NCI-H187 (cell line): ENCODE data around the gene SRP68.

Experiments
- DNase-seq, 2 experiments: peaks; one replicate each; lab custom pipeline; 2025; lab: John Stamatoyannopoulos, UW

Gene SRP68

DNA sequence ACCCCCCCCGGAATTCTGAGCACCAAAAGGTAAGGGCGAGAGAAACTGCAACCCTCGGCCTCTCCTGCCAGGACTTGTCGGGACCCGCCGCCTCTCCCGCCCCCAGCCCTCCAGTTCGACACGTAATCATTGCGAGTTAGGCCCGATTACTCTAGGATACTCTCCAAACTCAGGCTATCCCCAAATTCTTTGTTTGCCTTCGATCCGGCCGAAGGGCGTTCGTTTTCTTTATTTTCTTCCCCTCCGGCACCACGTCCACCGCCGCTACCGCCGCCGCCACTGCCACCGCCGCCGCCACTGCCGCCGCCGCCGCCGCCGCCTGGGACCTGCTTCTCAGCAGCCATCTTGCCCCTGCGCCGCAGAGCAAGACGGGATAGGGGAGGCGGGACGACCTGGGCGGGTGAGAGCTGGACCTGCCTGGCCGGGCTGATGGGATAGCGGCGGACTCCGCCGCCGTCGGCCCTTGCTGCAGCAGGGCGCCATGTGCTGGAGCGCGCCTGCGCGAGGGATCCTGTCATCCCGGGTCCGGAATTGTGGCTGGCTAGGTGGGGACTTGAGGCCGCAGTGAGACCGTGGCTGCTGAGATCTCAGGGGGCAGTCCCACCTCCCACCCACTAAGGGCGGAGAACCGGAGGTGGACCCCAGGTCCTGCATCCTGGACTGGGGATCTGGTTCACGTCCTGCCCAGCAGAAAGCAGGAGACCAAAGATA lies at the start of gene SRP68:
Gene SRP68 (minus strand): TSS at position 370 of the 711 bp plus-strand sequence. CDS start 26 bp downstream, at position 344.
- DNase-seq, result peak; percentile 63 to 77

DNA sequence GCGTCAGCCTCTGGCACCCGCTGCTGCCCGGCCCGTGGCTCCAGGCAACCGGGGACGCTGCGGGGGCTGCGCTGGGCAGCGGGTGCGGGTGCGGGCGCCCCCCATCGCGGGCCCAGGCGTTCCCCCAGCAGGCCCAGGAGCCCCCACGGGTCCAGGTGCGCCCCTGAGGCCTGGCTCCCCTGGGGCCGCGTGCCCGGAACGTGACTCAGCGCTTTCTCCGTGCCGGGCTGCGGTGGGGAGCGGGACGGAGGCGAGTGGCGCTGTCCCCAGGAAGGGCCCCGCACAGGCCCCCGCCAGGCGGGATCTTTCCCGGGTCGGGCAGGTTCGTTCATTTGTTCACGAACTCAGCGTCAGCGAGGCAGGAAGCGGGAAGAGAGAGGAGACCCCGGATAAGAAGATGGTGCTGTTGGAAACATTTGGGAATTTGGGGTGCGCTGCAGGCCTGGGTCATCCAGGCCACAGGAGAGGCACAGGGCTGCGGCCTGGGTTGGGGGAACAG lies 49.7 kb upstream of the SRP68 start:
- DNase-seq, result no peak

DNA sequence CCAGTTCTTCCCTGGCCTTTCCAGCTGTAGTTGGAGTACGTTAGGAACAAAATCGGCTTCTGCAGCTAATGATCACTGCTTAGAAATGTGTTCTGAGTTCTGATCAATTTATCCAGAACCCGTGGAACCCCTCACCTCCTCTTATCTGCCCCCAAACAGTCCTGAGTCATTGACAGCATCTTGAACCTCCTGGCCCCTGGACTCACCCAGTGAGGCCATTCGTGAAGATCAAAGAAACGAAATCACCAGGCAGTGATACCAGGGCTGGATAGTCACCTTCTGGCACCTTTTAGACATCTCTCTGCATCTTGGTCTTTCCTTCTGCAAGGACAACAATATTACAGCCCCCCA lies 48.3 kb upstream of the SRP68 start:
- no peak for DNase-seq

DNA sequence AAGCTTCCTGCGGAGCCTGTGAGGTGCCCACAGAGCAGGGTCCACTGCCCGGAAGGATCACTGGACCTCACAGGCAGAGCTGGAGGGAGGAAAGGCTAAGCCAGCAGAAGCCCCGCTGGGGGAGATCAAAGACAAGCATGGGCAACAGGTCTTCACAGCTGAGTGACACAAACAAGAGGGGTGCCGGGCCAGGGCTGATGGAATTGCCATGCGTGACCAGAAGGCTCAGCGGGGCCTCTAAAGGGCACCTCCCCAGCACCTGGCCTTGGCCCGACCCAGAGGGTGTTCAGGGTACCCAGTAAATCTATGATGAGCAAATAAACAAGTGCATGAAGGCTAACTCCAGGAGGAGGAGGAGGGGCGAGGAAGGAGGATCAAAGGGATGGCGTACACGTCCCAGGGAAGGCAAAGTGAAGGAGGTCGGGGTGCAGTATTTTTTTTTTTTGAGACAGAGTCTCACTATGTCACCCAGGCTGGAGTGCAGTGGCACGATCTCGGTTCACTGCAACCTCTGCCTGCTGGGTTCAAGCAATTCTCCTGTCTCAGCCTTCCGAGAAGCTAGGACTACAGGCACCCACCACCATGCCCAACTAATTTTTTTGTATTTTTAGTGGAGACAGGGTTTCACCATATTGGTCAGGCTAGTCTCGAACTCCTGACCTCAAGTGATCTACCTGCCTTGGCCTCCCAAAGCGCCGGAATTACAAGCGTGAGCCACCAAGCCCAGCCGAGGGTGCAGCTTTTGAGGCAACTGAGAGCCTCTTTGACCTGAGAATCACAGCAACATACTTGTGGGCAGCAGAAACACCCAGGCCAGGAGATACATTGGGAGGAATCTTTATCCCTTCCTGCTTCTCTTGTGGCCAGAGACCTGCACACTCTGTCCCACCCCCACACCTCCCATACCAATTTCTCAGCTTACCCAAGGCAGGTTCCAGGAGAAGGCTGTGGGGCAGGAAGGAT lies 47.4 kb upstream of the SRP68 start:
- no peak for DNase-seq

DNA sequence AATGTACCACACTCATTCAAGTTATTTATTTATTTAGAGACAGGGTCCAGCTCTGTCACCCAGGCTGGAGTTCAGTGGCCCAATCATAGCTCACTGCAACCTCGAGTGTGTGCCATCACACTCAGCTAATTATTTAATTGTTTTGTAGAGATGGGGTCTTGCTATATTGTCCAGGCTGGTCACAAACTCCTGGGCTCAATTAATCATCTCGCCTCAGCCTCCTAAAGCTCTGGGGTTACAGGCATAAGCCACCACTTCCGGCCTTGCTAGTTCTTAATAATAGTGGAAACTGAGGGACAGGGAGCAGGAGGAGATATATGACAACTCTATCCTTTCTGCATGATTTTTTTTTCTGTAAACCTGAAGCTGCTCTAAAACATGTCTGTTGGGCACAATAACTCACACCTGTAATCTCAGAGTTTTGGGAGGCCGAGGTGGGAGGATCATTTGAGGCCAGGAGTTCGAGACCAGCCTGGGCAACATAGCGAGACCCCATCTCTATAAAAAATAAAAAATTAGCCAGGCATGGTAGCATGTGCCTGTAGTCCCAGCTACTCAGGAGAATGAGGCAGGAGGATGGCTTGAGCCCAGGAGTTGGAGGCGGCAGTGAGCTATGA lies 42.9 kb upstream of the SRP68 start:
- DNase-seq, result no peak

DNA sequence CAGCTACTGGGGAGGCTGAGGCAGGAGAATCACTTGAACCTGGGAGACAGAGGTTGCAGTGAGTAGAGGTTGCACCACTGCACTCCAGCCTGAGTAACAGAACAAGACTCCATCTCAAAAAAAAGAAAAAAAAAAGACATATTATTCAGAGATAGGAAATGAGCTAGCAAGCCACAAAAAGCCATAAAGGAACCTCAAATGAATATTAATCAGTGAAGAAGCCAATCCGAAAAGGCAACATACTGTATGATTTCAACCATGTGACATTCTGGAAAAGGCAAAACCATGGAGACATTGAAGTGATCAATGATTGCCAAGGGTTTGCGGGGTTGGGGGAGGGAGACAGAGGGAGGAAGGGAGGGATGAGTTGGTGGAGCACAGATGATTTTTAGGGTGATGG lies 39.6 kb upstream of the SRP68 start:
- no peak for DNase-seq

DNA sequence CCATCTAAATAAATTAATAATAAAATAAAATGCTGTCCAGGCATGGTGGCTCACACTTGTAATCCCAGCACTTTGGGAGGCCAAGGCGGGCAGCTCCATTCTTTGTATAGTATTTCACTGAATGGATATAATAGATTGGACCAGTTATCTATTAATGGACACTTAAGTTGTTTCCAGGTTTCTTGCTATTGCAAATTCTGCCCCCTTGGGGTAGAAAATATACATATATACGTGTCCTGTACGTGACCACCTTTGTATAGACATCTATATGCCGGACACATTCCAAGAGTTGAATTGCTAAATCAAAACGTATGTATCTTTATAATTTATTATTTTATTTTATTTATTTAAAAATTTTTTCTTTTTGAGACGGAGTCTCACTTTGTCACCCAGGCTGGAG lies 35.2 kb upstream of the SRP68 start:
- DNase-seq, result no peak

DNA sequence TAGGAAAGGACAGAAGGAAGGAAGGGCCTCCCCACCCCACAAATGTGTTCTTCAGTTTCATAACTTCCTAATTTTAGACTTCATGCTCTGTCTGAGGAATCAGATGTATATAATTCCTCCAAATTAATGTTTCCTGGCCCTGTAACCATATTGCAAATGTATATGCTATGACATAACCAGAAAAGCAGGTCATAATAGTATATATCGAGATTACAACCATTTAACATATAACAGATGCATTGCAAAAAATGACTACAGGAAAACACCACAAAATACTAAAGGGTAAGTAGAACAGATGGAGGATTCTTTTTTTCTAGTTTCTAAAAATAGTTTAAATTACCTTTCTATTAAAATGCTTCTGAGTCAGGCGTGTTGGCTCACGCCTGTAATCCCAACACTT lies 34.4 kb upstream of the SRP68 start:
- DNase-seq, result no peak

DNA sequence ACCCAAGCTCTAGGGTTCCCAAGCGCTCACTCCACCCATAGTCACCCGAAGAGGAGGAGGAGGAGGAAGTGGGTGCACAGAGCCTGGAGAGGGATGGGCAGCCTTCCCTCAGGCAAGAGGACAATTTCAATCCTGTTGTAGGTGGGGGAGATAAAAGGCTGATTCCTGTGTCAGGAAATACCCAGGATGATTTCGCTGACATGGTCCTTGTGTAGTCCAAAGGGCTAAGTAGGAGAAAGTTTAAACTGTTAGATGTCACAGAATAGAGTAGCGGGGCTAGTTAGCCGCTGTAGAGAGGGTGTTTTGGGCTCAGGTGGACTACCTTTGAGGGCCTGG lies 32.5 kb upstream of the SRP68 start:
- no peak for DNase-seq

DNA sequence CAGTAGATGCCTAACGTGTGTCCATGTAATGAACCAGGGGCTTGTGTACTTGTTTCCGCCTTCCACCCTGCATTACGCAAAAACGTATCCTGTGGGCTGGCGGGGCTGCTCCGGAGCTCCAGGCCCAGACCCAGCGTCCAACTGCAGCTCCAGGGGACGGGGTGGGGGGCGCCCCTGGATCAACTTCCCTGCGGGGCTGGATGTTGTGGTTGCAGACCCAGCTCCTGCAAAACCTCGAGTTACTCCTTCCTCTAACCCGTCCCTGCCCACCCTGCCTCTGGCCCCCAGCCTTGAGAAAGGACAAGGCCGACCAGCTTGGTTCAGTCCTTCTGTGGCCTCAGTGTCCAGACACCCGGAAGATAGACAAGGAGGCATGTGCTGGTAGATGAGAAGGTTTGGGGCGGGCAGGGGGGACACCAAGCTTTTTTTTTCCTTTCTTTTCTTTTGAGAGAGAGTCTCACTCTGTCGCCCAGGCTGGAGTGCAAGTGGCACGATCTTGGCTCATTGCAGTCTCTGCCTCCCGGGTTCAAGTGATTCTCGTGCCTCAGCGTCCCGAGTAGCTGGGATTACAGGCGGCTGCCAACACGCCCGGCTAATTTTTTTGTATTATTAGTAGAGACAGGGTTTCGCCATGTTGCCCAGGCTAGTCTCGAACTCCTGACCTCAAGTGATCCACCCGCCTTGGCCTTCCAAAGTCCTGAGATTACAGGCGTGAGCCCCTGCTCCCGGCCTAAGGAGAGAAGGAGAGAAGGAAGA lies 32.0 kb upstream of the SRP68 start:
- DNase-seq, result no peak

DNA sequence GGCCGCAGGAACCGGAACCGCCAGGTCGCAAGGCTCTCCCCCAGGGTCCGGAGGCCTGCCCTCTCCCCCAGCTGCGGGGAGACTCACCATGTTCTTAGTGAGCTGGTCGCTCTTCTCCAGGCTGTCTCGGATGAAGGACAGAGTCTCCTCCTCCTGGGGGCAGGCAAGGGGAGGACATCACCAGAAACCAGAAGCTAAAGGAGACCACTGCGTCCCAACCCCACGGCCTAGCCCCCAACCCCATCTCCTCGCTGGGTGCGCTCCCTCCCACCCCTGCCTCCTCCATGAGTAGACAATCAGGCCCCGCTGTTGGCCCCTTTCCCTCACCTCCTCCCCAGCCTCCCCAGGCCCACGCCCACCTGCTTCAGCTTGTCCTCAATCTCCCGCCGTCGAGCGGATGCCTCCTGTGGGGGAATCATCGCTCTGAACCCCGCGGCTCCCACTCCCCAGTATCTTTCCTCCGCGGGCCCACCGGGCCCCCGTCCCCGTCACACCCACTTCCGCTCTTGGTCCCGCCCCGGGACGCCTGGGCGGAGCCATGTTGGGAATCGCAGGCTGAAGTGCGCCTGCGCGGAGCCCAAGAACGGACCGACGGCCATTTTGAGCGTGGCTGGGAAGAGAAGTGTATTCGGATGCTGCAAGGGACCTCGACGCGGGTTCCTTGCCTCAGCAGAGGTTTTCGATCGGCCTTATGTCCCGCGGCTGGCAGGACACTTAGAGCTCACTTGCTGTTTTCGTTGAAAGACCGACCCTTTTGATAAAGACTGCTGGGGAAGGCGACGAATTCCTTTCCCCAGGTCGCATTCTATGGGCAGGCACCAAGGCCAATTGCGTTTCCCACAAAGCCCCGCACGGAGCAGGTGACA lies 31.2 kb upstream of the SRP68 start, which contains the start of gene EXOC7:
Gene EXOC7 (minus strand): TSS at position 514 of the 866 bp plus-strand sequence. CDS start 95 bp downstream, at position 419.
- peak; percentile 52 to 88 for DNase-seq

DNA sequence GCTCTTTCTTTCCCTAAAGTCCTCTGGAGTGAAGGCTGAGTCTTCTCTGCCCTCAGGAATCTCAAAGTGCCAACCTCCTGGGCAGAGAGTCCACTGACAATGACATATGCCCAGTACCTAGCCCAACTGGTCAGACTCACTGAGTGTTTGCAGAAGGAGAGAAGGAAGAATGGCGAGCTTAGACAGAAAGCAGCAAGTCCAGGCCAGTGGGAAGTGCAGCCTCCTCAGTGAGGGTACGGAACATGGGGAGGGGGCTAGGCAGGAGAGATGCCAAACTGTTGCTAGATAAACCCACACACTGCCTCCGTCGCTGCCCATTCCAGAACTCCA lies 30.6 kb upstream of the SRP68 start:
- no peak for DNase-seq

DNA sequence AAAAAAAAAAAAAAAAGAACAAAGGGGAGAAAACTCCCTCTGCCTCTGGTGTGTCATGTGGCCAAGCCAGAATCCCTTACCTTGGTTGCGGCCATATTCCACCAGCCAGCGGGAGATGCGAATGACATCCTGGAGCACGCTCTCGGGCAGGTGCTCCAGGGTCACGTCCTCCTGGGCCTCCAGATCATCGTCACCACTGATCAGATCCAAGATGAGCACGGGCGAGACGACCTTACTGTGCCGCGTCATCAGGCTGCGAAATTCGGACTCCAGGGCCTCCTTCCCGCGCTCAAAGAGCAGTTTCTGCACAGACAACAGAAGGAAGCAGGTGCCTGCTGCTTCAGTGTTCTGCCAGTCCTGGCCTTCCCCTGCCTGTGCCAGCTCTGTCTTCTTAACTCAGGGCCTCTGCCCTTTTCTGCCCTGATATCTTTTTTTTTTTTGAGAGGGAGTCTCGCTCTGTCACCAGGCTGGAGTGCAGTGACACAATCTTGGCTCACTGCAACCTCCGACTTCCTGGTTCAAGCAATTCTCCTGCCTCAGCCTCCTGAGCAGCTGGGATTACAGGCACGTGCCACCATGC lies 25.5 kb upstream of the SRP68 start:
- DNase-seq, result no peak

DNA sequence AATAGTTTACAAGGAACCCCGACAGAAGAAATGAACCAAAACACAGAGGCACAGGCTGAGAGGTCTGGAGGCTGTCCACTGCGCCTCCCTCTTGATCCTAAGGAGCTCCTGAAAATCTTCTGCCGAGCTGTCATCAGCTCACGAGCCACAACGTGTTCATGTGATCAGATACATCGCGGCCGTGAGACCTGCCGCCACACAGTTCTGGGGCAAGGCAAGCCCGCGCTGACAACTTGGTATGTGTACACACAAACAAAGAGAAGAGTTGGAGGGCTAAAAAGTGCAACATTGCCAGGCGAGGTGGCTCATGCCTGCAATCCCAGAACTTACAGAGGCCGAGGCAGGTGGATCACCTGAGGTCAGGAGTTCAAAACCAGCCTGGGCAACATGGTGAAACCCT lies 23.6 kb upstream of the SRP68 start:
- DNase-seq, result no peak

DNA sequence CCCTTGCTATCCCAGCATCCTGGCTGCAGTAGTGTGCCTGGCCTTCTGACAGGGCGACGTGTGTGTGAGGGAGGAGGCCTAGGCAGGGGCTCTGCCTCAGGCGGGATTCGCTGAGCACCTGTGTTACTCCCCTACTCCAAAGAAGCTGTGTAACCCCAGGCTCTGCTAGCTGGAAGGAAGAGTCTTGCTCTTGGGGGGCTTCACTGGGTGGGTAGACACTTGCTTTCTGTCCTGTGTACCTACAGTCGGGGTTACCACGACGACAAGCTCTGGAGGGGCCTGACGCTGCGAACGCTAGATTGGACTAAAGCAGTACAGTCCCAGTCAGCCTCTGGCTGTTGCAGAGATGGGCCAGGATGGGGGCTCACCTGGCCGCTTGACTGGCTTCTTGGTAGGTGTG lies 21.7 kb upstream of the SRP68 start:
- no peak for DNase-seq

DNA sequence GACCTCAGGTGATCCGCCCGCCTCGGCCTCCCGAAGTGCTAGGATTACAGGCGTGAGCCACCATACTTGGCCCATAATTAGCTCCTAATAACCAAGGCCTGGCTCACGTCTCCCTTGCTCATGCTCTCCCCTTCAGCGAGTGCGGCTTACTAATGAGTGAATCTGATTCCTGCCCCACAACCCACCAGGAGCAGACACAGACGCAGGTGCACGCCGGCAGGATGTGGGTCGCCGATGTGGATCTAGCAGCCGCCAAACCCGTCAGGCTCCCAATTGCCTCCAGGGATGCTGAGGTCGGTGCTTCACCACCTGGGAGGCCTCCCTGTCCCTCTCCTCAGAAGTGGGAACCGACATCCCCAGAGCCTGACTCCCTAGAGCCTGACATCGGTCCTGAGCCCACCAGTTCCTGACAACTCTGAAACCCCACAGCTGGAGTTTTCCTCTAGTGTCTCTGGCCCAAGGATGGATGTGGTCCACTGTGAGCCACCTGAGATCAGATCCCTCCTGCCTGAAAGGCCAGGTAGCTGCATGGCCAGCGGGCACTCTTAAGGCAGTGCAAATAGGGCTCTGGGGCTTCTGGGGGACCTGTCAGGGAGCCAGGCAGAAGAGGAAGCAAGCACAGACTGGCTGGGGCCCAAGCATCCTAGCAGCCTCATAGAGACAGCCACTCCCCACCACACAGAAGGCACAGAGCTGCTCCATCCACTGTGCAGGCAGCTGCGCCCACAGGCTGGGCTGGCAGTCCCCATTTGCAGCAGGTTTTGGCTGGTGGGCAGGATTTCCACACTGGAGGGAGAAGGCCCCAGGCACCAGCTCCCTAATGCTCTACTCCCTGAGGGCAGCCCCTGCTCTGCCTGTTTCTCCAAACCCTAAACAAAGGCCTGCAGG lies 20.5 kb upstream of the SRP68 start:
- no peak for DNase-seq

DNA sequence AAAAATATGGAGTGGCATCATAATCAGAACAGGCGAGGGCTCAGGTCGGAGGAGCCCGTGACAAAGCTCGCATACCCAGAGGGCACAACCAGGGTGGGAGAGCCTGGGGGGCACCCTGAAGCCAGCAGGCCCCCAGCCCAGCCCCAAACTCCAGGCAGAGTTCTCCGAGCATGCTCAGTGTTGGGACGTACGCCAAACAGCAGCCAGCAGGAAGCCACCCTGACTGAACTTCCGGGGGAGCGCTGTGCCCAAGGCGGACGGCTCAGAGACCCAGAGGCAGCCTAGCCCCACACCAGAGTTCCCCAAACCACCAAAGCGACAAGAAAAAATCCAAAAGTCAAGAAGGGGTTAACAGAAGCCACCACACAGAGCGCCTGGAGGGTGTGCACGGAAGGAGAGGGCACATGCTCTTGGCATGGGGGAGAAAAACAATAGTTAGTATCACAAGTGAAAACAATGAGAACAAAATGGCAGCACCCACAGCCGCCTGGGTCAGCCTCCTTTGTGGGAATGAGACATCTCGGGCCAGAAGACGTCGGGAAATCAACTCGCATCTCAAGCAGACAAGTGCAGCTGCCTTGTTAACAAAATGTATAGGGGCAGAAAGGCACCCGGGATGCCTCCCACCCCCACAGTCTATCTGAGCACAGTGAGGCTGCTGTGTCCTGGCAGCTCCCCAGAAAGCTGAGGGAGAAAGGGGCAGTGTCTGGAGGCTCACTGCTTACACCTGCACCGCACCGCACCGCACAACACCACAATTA lies 19.4 kb upstream of the SRP68 start:
- no peak for DNase-seq

DNA sequence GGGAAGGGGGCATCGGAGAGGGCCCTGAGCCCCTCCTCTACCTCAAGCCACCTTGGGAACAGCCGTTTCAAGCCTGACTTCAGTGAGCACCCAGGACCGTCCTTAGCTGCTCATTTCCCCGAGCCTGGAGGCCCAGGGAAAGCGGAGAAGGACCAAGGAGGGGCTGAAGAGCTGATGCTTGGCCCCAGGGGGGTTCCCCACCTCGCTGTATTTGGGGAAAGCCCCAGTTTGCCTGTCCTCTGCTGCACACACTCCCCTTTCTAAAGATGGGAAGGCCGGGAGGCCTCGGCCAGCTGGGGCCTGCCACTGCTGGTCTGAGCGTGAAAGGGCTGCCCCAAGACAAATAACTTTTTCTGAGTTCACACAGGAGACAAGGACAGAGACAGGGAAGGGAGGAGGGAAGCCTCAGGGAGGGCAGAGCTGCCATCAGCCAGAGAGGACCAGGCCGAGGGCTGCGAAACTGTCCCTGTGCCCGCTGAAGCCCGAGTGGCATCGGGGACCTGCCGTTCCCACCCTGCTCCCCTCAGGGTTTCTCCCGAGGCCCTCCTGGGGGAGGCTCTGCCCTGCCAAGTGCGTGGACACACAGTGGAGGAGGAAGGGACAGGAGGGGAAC lies 18.3 kb upstream of the SRP68 start:
- no peak for DNase-seq
